ENCODE measurements around the gene HINFP.

DNA sequence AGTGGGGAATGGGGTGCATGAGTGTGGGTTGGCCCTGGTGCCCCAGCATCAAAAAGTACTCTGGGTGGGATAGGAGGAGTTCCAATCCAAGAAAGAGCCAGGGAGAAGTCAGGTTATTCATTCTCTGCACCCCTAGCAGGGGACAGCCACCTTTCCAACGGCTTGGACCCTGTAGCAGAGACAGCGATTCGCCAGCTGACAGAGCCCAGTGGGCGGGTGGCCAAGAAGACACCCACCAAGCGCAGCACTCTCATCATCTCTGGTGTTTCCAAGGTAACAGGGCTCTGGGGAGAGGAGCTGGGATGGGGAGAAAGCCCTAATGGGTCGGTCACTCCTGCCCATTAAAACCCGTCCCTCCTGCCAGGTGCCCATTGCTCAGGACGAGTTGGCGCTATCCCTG, 7.7 kb upstream of the HINFP start:
- TF ChIP-seq, protein P1, sequence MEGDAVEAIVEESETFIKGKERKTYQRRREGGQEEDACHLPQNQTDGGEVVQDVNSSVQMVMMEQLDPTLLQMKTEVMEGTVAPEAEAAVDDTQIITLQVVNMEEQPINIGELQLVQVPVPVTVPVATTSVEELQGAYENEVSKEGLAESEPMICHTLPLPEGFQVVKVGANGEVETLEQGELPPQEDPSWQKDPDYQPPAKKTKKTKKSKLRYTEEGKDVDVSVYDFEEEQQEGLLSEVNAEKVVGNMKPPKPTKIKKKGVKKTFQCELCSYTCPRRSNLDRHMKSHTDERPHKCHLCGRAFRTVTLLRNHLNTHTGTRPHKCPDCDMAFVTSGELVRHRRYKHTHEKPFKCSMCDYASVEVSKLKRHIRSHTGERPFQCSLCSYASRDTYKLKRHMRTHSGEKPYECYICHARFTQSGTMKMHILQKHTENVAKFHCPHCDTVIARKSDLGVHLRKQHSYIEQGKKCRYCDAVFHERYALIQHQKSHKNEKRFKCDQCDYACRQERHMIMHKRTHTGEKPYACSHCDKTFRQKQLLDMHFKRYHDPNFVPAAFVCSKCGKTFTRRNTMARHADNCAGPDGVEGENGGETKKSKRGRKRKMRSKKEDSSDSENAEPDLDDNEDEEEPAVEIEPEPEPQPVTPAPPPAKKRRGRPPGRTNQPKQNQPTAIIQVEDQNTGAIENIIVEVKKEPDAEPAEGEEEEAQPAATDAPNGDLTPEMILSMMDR (IDR thresholded peaks at IDR 0.05; ENCODE audit: insufficient read depth, low read length) = no peak
- TF ChIP-seq, protein P2, sequence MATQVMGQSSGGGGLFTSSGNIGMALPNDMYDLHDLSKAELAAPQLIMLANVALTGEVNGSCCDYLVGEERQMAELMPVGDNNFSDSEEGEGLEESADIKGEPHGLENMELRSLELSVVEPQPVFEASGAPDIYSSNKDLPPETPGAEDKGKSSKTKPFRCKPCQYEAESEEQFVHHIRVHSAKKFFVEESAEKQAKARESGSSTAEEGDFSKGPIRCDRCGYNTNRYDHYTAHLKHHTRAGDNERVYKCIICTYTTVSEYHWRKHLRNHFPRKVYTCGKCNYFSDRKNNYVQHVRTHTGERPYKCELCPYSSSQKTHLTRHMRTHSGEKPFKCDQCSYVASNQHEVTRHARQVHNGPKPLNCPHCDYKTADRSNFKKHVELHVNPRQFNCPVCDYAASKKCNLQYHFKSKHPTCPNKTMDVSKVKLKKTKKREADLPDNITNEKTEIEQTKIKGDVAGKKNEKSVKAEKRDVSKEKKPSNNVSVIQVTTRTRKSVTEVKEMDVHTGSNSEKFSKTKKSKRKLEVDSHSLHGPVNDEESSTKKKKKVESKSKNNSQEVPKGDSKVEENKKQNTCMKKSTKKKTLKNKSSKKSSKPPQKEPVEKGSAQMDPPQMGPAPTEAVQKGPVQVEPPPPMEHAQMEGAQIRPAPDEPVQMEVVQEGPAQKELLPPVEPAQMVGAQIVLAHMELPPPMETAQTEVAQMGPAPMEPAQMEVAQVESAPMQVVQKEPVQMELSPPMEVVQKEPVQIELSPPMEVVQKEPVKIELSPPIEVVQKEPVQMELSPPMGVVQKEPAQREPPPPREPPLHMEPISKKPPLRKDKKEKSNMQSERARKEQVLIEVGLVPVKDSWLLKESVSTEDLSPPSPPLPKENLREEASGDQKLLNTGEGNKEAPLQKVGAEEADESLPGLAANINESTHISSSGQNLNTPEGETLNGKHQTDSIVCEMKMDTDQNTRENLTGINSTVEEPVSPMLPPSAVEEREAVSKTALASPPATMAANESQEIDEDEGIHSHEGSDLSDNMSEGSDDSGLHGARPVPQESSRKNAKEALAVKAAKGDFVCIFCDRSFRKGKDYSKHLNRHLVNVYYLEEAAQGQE (IDR thresholded peaks at IDR 0.05; ENCODE audit: insufficient replicate concordance, low read depth) = no peak
- no peak for TF ChIP-seq POLR2AphosphoS5 (IDR thresholded peaks at IDR 0.05; ENCODE audit: low read depth)

All from HL-60 (cell line).